Thyroid gland (tissue), 4 donors: ENCODE data around the gene ACTN3.

Experiments used
- POLR2A ChIP-seq, 2 donors: fragments of 450-650 bp; IDR thresholded peaks; one replicate each; pipeline ENCODE4 v1.6.1; 2017; ENCODE audit warnings: antibody characterized with exemption in 2 of 2, mild to moderate bottlenecking in 2 of 2, moderate library complexity in 1 of 2
- TF ChIP-seq, protein P1 (sequence below), 6 experiments: fragments of 200-600 bp in 3 of 6; fragments of 450-650 bp in 3 of 6; sonication (generic) in 3 of 6; IDR thresholded peaks; one replicate each; pipeline ENCODE4 v1.5.1; 2016 to 2019; ENCODE audit warnings: antibody characterized with exemption in 6 of 6, mild to moderate bottlenecking in 2 of 6, inconsistent platforms in 1 of 6, moderate library complexity in 1 of 6

DNA sequence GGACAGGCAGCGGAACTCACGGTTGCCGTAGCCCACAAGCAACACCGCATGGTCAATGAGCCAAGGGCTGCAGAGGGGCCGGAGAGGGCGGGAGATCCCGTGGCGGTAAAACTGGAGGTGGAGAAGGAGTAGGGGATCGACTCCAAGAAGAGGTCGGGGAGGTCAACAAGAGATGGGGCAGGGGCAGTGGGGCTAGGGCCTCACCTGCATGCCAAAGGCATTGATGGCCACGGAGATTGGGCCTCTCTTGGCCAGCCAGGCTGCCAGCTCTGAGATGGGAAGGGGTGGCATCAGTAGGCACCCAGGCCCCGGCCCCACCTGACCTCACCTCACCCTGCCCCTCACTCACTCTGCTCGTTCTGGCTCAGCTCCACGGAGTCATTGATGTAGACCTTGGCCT is 17.8 kb downstream of the ACTN3 start:
- TF ChIP-seq, protein P1, sequence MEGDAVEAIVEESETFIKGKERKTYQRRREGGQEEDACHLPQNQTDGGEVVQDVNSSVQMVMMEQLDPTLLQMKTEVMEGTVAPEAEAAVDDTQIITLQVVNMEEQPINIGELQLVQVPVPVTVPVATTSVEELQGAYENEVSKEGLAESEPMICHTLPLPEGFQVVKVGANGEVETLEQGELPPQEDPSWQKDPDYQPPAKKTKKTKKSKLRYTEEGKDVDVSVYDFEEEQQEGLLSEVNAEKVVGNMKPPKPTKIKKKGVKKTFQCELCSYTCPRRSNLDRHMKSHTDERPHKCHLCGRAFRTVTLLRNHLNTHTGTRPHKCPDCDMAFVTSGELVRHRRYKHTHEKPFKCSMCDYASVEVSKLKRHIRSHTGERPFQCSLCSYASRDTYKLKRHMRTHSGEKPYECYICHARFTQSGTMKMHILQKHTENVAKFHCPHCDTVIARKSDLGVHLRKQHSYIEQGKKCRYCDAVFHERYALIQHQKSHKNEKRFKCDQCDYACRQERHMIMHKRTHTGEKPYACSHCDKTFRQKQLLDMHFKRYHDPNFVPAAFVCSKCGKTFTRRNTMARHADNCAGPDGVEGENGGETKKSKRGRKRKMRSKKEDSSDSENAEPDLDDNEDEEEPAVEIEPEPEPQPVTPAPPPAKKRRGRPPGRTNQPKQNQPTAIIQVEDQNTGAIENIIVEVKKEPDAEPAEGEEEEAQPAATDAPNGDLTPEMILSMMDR (IDR thresholded peaks at IDR 0.05), result no peak
- TF ChIP-seq POLR2A (IDR thresholded peaks at IDR 0.05), result no peak
